ENCODE data around the gene ARHGAP29. TPM values are rescaled to one million over a fixed set of nuclear protein-coding genes. Genes with fewer than 3 reads are reported as not detected.

Gene ARHGAP29
- total RNA-seq, 4 donors from 2014 or later = 62.3 to 112 (median 88.9) TPM

GRCh38 chr1:94281361-94282142 lies 44.2 kb upstream of the ARHGAP29 start:
- no peak for TF ChIP-seq CTCF (IDR thresholded peaks at IDR 0.05; ENCODE audit: low read depth)

- no peak for TF ChIP-seq CTCF (IDR thresholded peaks at IDR 0.05; ENCODE audit: low read depth)
These were observed 43.2 kb upstream of the ARHGAP29 start for GRCh38 chr1:94280541-94280940.

- TF ChIP-seq CTCF (IDR thresholded peaks at IDR 0.05; ENCODE audit: low read depth) = no peak
These were observed 42.1 kb upstream of the ARHGAP29 start for GRCh38 chr1:94279462-94279861.

- no peak for TF ChIP-seq CTCF (IDR thresholded peaks at IDR 0.05; ENCODE audit: low read depth)
These were observed 41.7 kb upstream of the ARHGAP29 start for GRCh38 chr1:94279038-94279437.

GRCh38 chr1:94276988-94277434 lies 39.6 kb upstream of the ARHGAP29 start:
- no peak for TF ChIP-seq CTCF (IDR thresholded peaks at IDR 0.05; ENCODE audit: low read depth)

- TF ChIP-seq CTCF (IDR thresholded peaks at IDR 0.05; ENCODE audit: low read depth) = no peak
These were observed 37.7 kb upstream of the ARHGAP29 start for GRCh38 chr1:94275083-94275482.

- TF ChIP-seq CTCF (IDR thresholded peaks at IDR 0.05; ENCODE audit: low read depth) = no peak
These were observed 37.2 kb upstream of the ARHGAP29 start for GRCh38 chr1:94274561-94274960.
